ENCODE results near the gene TP73.
"Not testable (repeated sequence)": the region's sequence is repeated elsewhere in the genome, so short reads cannot be mapped to it uniquely, and the experiment has no call there.

The TP73 gene

DNA sequence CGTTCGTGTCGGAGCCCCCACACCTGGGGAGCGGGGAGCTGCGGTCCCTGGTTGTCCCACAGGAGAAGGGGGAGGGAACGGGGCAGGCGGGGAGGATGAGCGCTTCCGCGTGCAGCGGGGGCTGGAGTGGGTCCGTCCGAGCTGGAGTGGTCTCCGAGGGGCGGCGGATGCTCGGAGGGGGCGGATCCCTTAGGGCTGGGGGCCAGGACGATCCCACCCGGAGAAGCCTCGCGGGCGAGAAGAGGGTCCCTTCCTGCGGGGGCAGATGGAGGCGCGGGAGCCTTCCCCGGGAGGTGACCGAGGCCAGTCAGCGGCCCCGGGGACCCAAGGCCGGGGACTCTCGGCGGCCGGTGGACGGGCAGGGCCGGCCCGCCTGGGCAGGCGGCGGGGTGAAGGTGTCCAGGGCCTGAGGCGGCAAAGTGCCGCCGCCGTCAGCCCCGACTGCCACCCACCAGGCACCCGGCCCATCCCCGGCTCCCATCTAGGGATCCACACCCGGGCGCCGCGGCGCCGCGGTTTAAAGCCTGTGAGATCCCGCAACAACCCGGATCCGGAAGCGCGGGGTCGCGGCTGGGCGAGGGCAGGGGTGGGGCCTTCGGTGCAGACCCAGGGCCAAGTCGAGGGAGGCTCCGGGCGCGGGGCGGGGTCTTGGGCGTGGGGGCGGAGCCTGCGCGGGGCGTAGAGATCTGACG, 94.7 kb downstream of the TP73 start:
- DNase-seq = peak; percentile 95

DNA sequence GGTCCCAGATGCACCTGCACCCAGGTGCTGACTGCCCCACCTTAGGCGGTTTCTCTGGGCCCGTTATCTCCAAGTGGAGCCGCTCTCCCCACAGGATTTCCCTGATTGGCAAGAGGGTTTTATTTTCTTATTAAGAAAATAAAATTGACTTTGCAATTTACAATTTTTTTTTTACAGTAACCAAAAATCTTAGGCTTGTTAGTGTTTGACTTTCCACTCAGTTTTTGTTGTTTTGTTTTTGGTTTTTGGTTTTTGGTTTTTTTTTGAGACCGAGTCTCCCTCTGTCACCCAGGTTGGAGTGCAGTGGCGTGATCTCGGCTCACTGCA, 95.2 kb downstream of the TP73 start:
- DNase-seq = no peak

DNA sequence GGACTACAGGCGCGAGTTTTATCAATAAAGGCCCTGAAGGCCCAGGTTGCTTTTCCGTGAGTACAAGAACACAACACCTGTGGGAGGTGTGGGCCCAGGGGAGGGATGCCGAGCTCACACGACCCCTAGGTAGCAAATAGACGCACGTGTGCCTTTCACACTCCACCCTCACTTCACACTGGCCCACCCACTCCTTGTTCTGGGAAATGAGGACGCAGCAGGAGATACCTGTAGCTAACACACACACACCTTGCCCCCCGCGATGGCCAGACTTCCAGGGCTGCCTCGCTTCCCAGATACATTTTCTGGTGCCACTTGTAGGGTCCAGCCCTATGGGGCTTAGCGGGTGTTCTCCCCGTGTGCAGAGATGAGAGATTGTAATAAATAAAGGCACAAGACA, 95.6 kb downstream of the TP73 start:
- no peak for DNase-seq

DNA sequence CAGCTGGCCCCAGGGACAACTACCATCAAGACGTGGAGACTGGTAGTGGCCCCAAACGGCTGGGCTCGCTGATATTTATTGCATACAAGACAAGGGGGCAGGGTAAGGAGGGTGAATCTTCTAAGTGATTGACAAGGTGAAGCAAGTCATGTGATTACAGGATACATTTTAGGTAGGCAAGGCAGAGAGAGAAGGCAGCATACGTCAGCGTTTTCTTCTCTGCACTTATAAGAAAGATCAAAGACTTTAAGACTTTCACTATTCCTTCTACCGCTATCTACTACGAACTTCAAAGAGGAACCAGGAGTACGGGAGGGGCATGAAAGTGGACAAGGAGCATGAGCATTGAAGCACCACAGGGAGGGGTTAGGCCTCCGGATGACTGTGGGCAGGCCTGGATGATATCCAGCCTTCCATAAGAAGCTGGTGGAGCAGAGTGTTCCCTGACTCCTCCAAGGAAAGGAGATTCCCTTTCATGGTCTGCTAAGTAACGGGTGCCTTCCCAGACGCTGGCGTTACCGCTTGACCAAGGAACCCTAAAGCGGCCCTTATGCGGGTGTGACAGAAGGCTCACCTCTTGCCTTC, 96.1 kb downstream of the TP73 start:
- not testable (repeated sequence) for DNase-seq

DNA sequence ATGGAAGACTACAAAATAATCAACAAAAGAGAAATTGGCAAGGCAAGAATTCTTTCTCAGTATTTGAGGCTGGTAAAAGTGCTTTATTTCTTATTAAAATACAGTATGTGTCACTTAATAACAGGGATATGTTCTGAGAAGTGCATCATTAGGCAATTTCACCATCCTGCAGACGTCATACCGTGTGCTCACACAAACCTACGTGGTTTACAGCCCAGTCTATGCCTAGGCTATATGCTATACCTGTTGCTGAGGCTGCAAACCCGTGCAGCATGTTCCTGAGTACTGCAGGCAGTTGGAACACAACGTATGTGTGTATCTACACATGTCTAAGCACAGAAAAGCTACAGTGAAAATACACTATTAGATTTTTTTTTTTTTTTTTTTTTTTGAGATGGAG, 97.2 kb downstream of the TP73 start:
- DNase-seq = no peak

DNA sequence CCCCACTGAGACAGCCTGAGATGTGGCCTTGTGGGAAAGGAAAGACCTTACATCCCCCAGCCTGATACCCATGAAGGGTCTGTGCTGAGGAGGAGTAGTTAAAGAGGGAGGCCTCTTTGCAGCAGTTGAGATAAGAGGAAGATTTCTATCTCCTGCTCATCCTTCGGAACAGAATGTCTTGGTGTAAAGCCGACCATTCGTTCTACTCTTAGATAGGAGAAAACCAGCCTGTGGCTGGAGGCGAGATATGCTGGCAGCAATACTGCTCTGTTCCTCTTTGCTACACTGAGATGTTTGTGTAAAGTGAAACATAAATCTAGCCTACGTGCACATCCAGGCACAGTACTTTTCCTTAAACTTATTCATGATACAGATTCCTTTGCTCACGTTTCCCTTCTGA, 98.4 kb downstream of the TP73 start:
- no peak for DNase-seq

DNA sequence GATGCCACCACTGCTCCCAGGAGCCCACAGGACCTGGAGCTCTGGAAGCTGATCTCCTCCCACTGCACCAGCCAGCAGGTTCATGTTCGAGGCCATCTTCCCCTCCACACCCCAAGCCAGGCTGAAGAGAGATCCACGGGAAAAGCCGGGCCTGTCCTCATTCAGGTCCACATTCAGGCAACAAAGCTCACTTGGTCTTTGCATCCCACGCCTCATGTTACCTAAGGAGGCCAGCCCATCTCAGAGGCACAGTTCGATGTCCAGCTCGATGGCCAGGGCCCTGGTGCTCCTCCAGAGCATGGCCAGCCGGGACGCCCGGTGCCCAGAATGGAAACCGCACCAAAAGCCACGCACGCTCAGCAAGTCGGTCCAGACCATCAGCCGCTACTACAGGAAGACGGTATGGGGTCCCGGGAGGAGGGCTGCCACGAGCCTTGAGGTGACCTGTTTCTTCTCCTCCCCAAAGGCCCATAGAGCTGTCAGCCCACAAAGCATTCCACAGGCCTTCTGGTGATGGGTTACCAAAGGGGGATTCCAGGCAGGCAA, 100.2 kb downstream of the TP73 start, which contains the start of gene CCDC27:
CCDC27 (plus strand) TSS at position 51 of the 546 bp plus-strand sequence; CDS start at position 83, 32 bp downstream.
- no peak for DNase-seq

DNA sequence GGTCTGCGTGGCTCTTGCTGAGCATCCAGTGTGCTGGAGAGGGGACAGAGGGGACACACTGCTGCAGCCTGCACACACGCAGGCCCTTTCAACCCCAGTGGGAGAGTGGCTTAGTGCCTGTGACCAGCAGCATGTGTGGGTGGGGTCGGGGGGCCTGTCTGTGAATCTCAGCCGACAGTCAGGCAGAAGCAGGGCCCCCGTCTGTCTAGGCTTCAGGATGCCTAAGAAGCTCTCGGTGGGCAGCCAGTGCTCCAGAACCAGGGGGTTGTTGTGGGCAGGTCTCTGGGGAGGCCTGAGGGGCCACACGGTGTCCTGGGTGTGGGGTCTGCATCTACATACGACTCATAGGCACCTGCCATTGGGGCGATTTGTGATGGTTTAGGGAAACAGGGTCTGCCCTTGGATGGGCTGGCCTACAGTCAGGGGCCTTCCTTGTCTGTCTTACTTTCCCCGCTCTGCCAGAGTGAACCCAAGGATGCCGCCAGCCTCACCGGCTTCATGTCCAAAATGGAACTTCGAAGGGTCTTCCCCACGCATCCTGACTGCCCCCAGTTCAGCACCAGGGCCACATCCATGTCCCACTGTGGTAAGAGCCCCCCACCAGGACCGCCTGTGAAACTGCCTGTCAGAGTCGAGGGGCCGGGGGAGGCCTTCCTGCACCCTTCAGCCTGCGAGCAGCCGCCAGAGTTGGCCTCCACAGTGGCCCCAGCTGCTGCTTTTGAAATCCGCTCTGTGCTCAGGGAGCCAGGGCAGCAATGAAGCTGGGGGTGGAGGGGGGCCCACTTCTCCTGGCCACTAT, 101.5 kb downstream of the TP73 start:
- DNase-seq = no peak

DNA sequence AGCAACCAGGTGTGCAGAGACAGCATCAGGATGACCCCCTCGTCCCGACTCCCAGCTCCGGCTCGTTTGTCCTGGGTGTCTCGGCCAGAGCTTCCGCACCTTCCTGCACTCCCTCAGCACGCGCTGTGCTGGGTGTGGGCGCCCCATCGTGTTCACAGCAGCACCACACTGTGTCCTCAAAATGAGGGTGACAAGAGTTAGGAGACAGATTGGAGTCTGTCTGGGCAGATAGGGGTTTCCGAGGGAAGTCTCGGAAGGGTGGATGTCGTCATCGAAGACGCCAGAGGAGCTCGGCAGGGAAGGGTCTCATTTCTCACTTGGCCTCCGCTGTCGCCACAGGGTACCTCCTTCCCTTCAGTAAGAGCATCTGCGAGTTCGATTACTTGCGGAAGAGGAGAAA, 104.1 kb downstream of the TP73 start:
- no peak for DNase-seq

DNA sequence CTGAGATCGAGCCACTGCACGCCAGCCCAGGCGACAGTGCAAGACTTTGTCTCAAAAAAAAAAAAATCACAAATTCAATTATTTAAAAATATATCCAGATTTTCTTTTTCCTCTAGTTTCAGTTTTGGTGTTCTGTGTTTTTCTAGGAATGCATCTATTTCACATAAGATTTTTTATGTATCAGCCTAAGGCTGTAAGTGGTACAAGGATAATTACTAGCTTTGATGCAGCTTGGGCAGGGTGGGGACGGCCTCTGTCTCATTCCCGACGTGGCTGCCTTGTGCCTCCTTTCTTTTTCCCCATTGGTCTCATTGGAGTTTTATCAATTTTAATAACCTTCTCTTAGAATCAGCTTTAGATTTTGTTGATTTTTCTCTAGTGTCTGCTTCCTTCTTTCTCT, 106.8 kb downstream of the TP73 start:
- no peak for DNase-seq

DNA sequence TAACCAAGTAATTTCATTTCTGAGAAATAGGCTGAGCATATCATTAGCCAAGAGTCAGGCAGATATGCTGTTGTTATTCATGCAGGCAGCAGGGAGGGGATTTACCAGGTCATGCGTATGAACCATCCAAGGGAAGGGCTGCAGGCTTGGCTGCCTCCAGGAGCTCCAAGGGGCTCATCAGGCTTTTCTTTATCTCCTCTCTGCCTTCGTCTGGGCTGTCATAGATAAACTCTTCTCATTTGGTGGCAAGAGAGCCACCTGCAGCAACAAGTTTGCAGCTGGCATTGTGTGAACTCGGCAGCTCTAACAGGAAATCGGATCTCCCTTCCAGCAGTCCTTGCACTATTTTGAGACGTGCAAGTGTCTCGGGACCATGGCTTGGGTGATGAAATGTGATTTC, 107.5 kb downstream of the TP73 start:
- no peak for DNase-seq

DNA sequence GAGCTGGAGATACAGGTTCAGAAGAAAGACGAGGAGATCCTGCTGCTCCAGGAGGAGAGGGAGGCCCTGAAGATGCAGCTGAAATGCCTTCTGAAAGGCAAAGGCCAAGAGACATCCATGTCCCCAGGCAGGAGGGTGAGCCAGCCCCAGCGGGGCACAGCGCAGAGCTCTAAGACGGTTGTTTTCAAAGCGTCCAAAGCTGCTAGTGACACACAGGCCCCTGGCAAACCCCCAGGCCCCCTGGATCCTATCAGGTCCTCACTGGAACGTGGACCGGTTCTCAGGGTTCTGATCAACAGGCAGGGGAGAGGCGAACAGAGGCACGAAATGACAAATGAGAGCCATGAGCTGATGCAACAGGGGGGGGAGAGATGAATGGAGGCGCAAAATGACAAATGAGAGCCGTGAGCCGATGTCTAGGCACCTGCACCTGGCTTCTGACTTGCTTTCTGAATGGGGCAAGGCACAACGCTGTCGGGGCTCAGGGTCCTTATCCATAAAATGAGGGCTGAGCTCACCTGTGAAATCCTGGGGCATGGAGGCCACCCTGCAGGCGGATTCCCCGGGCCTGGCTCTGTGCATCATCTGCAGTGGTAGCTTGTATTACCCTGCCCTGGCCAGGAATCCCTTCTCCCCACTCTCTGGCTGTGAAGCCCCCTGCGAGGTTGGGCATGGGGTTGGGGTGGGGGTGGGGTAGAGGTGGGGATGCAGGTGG, 109.1 kb downstream of the TP73 start:
- DNase-seq = no peak

DNA sequence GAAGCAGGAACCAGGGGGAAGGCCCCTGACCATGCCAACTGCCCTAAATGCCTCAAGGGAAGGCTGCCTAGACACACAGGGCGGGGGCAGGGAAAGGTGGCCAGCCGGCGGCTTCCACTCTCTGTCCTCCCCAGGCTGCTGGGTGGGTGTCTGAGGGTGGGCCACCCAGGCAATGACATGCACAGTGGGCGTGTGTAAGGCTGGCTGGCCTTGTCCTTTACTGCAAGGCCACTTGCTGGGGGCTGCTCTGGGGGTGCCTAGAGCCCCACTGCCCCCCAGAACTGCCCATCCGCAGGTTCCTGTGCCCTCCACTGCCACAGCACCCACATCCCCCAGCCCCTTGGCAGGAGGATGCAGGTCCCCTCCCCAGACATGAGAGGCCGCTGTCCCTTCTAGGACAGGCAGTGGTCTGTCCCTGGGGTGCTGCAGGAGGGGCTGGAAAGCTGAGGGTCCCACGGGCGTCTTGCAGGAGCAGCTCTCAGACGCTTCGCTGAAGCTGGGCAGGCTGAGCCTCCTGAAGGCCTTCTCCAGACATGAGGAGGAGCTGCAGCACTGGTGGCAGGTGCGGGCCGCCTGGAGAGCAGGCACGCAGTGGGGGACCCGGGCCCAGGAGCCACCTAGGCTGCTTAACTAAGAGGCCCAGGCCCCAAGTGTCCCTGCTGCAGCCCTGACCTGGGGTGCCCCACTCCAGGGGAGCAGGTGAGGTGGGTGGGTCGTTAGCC, 110.0 kb downstream of the TP73 start:
- no peak for DNase-seq

DNA sequence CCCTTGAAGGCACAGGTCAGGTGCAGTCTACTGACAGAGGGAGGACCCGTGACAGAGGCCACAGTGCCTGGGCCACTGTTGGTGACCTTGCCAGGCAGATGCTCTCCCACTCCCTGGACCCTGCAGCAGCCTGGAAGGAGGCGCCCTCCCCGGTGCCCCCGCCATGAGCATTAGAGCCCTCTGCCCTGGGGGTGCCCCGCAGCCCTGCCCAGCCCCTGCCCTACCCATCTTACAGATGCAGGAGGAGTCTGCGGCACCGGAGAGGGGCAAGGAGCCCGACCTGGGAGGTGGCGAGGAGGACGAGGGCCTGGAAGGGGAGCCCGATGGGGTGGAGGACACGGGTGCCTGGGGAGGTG, 110.5 kb downstream of the TP73 start:
- no peak for DNase-seq

DNA sequence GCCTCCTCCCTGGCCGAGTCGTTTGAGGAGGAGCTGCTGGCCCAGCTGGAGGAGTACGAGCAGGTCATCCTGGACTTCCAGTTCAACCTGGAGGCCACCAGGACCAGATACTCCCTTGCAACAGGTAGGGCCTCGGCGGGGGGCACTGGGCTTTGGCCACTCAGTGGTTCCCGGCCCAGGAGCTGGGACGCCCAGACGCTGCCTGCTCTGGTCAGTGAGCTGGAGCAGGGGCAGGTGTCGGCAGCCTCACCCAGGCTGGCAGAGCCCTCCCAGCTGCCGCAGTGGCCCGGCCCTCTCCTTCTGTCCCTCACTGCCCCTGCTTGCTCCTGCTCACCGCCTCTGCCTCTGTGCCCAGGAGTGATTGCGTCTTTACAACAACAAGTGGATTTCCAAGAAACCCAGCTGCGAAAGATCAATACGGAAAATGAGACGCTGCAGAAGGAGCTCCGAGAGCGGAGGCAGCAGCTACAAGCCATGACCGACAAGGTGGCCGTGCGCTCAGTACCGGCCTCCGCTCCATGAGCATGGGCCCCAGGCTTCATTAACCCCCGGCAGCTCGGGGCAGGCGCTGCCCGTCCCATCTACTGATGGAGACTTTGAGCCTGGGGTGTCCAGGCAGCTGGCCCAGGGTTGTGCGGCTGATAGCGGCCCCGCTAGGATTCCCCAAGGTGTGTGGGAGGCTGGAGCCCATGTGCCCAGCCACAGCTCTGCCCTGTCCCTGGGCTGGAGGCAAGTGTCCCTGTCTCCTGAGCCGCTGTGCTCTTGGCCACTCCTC, 111.2 kb downstream of the TP73 start:
- DNase-seq = no peak

DNA sequence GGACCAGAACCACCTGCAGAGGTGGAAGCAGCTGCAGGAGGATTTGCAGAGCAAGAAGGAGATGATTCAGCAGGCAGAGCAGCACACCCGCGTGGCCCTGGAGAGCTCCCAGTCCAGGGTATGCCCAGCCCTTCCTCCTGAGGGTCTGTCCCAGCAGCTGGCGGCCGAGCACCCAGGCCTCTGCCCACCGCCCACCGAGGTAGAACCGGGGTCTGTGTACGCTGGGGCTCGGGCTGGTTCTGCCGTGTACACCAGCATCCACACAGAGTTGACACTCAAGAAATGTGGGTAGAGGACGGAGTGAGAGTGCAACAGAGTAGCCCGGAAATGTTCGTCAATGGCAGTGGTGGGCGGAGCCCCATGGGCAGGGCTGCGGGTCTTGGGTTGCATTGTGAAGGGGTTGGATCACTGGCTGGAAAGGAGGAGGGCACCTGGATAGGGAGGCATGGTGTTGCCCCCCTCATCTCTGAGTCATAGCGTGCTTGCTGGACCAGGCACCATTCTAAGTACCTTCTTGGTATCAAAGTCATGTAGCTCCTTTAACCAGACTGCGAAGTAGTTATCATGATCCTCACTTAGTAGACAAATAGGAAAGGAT, 115.1 kb downstream of the TP73 start:
- DNase-seq = no peak

DNA sequence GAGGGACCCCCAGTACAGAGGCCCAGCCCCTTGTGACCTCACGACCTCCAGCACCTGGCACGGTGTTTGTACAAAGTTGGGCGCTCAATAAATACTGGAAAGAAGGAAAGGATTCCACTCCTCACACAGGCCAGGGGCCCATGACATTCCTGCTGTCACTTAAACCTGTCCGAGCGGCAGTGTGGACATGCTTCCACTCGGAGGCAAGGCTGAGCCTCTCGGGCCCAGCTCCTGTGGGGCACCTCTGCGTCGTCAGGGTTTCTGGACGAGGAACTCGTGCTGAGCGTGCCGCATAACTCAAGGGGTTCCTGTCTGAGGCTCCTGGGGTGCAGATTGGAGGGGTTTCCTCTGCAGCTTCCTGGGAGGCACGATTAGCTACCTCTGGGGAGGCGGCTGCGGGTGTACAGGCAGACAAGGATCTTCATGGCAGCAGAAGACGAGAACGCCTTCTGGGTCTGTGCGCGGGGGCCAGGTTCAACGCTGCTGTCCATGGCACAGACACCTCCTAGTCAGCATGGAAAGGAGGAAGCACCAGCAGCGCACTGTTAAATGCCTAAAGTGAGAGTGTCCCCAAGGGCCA, 116.6 kb downstream of the TP73 start:
- DNase-seq = no peak

DNA sequence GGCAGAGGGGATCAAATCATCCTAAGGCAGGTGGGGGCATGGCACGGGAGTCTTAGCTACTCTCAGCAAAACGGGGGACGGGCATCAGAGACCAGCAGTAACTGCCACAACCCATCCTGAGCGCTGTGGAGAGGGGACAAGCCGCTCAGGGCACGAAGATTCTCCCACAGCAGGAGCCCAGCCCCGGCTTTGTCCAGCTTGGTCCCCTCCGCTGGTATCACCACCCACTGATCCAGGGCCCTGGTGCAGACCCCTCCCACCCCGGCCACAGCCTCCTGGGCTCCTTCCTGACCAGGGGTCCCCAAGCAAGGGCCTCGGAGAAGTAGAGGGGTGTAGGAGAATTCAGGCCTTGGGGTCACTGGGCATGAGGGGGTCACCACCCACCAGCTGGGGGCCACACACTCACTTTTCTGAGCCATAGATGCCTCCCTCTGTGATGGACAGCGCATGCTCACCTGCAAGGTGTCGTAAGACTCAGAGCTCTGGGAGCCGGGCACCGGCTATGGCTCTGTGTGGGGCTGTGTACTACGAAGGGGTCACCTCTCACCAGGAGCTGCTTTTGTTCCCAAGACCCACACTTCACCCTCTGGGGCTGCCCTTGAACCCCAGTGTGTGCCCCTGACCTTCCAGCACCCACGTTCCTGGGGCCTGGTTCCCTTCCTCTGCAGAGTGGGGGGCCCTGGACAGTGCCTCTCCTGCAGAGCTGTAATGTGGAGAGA, 117.9 kb downstream of the TP73 start:
- DNase-seq = no peak

DNA sequence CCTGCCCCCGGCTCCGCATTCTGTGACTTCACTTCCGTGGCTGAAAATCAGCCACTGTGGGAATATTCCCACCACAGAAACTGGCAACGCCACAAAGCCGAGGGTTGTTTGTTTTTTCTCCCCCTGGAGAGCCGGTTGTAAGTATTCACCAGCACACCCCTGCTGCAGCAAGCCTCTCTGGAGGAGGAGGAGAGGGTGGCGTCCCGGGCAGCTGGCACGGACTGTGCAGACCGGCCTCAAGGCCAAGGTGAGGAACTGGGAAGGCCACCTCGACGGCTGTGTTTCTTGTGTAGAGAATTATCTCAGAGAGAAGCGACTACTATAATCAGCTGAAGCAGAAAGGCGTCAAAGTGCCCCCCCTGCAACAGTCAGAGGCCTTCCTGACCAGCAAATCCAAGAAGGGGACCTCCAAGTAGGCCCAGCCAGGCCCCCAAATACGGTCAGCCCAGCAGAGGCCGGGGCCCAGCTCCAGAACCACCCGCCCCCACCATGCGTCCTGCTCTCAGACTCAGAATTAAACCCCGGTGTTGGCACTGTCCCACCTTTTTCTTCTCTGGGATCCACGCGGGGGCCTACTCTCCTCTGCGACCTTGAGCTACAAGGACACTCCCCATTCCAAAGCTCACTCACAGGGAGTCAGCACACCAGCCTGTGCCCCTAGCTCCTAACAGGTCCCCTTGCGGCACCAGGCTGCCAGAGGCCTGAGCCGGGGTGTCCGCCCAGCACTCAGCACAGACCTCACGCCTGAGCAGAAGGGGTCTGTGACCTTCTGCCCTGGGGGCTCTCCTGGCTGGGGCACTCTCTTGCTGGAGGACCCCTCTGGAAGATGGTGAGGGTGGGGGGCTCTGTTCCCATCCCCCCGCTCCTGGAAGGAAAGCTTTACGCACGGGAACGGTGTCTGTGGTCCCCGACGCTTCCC, 119.1 kb downstream of the TP73 start:
- DNase-seq = no peak
